HTR-8/SVneo (cell line): Measurements from ENCODE around the gene MLPH.
A peak's percentile ranks its signal among the peaks of the same experiment; 100 is the strongest.

Experiments used
- DNase-seq: peaks from one replicate; pipeline ENCODE4 v3.0.0; 2011; ENCODE audit warnings: low spot score, mixed read lengths; ENCODE audit not compliant: insufficient read length
- FAIRE-seq: peaks from 2 replicates; lab custom pipeline; 2011; peaks lifted over from hg19 to GRCh38; lab: Jason Lieb, UNC

Gene MLPH

DNA sequence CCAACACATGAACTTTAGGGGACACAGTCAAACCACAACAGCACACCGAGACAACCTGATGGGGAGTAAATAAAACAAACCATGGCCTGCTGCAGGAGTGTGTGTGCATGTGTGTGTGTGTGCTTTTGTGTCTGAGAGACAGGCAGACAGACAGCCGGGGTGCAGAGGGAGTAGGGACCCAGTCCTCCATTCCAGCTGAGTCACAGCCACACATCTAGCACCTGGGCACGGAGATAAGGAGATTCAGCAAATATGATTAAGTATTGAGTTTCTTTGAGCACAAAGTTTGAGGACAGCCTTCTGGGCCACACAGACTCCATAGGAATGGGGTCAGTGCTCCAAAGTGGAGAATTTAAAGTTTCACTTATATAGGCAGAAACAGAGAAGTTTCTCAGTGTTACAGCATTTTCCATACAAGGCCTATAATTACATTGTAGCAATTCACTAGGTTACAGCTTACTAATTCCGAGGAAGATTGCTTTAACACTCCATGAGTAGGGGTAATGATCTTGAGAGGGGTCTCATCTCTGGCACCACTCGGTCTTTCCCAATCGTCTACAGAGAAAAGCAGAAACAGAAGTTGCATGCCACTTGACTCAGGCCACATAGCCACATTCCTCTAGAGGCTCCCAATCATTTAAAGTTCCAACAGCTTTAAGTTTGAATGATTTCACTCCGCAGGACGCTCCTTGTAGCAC lies 48.5 kb downstream of the MLPH start:
- DNase-seq (no peak), FAIRE-seq (peak; percentile 48)

- no peak for DNase-seq
- FAIRE-seq, result no peak
Measured at GRCh38 chr2:237536083-237536415, 49.0 kb downstream of the MLPH start.

DNA sequence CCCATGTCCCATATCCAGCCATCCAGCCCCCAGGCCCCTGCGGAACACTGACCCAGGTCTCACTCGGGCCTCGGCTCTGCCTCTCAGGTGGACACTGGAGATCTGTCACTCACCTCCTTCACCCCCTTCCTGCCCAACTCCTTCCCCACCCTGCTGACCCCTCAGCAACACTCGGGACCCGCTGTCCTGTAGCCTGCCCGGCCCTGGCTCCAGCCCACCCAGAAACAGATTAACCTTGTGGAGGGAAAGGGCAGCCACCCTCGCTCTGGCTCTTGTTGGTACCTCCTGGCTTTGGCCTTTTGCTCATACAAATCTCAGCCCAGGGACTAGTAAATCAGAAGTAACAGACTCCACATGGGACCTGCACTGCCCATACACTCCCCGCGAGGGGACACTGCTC lies 49.6 kb downstream of the MLPH start:
- no peak for DNase-seq
- no peak for FAIRE-seq

- FAIRE-seq, result no peak
Measured at GRCh38 chr2:237538001-237538720, 51.1 kb downstream of the MLPH start.

DNA sequence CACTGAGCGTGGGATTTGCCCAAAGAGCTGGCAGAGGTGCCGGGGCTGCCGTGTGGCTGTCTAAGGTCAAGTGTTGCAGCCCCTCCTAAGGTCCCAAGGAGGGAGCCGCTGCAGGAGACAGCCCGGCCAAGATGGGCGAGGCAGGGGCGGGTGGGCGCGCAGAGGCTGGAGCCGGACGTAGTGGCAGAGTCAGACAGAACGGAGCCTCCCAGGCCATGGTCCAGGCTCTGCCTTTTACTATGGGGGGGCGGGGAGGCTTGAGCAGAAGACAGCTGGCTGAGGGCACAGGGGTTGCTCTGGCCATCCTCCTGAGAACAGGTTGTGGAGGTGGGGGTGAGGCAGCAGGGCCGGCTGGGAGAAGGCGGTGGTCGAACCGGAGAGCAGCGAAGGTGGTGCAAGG lies 51.9 kb downstream of the MLPH start:
- no peak for DNase-seq
- no peak for FAIRE-seq

More at GRCh38 chr2:237538001-237538720, 51.1 kb downstream of the MLPH start:
- DNase-seq, result no peak

GRCh38 chr2:237539681-237540080 lies 52.6 kb downstream of the MLPH start:
- DNase-seq (no peak), FAIRE-seq (no peak)

- FAIRE-seq, result no peak
- DNase-seq, result no peak
Measured at GRCh38 chr2:237540223-237540775, 53.2 kb downstream of the MLPH start.

DNA sequence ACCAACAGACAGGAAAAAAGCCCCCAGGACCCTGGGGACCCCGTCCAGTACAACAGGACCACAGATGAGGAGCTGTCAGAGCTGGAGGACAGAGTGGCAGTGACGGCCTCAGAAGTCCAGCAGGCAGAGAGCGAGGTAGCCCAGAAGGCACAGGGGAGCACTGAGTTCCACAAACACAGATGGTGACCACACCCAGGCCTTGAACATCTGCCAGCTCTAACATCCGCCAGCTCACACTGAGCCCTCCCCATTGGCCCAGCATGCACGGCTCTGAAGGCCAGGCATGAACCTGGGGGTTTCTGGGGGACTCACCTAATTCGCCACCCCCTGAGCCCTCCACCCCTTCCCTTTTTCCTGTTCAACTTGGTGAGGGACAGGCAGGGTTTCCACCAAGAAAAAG lies 53.8 kb downstream of the MLPH start:
- FAIRE-seq (no peak), DNase-seq (no peak)

- DNase-seq, result no peak
- no peak for FAIRE-seq
Measured at GRCh38 chr2:237541243-237541642, 54.2 kb downstream of the MLPH start.

DNA sequence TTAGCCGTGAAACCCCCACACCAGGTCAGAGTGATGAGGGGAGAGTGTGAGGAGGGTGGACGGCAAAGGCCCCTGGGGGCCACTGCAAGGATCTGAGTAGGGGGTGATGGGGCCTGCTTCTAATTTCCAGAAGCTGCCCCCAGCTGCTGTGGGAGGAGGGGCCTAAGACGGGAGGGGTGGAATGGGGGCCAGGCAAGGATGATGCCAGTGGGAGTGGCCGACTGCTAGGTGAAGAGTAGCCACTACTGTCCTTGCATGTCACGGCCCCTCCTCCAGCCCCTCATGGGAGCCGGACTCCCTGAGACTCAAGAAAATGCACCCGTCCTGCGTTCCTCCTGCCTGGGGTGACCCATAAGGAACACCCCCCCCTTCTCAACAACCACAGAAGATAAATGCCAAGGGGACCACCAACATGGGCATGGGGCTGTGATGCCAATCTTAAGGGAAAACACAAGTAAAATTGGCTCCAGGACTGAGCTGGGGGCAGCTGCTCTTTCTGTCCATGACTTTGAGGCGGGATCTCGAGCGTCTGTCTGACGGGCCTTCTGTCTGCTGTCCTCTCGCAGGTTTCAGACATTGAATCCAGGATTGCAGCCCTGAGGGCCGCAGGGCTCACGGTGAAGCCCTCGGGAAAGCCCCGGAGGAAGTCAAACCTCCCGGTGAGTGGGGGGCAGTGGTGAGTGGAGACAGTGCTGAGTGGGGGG lies 55.1 kb downstream of the MLPH start:
- DNase-seq, result no peak
- FAIRE-seq, result no peak

- DNase-seq, result no peak
- FAIRE-seq, result no peak
Measured at GRCh38 chr2:237546040-237546875, 59.2 kb downstream of the MLPH start.

- no peak for FAIRE-seq
- DNase-seq, result no peak
Measured at GRCh38 chr2:237546876-237547395, 59.9 kb downstream of the MLPH start.

DNA sequence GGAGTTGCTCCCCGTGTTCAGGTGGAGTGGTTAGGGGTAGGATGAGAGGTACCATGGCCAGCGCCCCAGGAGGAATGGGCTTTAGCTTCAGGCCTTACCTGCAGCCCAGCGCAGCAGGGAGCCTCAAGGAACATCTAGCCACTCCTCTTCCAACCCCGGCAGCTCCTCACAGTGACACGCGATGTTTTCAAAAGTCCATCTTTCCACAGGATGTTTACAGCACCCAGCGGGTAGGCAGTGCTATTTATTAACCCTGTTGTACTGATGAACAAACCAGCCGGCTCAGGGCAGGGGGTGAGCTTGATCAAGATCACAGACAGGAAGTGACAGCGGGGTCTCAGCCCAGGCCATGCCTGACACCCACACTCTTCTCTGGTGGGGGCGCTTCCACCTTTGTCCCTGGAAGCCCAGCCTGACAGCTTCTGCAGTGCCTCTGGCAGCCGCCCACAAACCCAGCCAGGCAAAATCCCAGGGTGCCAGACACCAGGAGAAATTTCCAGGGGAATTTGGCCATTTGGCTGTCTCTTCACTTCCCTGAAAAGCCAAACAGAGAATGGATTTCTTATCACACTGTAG lies 60.9 kb downstream of the MLPH start:
- FAIRE-seq (no peak), DNase-seq (no peak)

- FAIRE-seq (no peak), DNase-seq (no peak)
Measured at GRCh38 chr2:237549216-237549615, 62.2 kb downstream of the MLPH start.

- FAIRE-seq, result no peak
Measured at GRCh38 chr2:237549643-237550415, 62.8 kb downstream of the MLPH start.

DNA sequence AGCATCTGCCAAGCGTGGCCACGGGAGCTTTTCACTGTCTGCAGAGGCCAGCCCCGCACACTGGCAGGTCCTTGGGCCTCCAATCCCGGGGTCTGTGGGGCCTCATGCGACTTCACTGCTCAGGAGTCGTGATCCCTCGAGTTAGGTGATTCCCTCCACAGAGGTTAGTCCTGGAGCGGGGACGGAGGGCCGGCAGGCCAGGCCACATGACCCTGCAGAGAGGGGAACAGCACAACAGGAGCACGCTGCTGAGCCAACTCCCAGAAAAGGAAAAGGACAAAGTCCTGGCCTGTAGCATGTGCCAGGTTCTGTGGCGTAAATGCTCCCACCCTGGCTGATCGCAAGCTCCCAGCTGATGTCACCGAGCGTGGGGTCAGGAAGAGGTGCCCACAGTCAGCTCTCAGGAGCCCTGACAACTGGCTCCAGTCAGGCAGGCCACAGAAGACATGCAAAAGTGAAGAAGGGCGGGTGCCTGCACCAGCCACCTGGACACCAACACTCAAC lies 64.1 kb downstream of the MLPH start:
- DNase-seq, result no peak
- FAIRE-seq, result no peak

More at GRCh38 chr2:237549643-237550415, 62.8 kb downstream of the MLPH start:
- DNase-seq, result no peak

- no peak for DNase-seq
- no peak for FAIRE-seq
Measured at GRCh38 chr2:237552908-237553307, 65.9 kb downstream of the MLPH start.

- FAIRE-seq (no peak), DNase-seq (no peak)
Measured at GRCh38 chr2:237553948-237554347, 66.9 kb downstream of the MLPH start.

DNA sequence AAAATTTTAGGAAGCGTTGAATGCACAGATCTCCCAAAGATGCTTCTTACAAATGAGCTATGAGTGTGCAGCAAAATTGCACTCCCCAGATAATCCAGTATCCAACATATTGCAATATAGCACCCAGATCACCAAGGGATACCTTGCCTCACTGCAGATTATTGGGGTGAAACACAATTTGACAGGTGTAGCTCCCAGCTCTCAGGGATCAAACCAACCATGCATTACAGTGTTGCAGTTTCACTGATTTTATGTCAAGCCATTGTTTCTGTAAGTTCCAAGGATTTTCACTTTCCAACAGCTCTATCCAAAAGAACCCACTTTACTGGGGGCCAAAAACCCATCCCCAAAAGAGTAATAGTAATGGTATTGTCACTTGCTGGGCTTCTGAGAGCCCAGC lies 68.5 kb downstream of the MLPH start:
- DNase-seq (no peak), FAIRE-seq (no peak)
